Esophagus squamous epithelium (tissue), 4 donors: ENCODE measurements around the gene TNFAIP8L1.

Source experiments
- CTCF ChIP-seq, 6 experiments: fragments of 450-650 bp in 4 of 6; fragments of 200-600 bp in 2 of 6; sonication (generic) in 2 of 6; IDR thresholded peaks; one replicate each; pipeline ENCODE4 v1.5.1; 2016 to 2019; ENCODE audit warnings: antibody characterized with exemption in 6 of 6, mild to moderate bottlenecking in 4 of 6, moderate library complexity in 4 of 6
- POLR2A ChIP-seq, 4 donors: fragments of 450-650 bp; IDR thresholded peaks; one replicate each; pipeline ENCODE4 v1.6.1; 2017; ENCODE audit warnings: antibody characterized with exemption in 4 of 4, mild to moderate bottlenecking in 4 of 4, moderate library complexity in 3 of 4

- TF ChIP-seq CTCF (IDR thresholded peaks at IDR 0.05), result peak in 5 of 6 experiments; percentile 49 to 72 (median 64)
- TF ChIP-seq POLR2A (IDR thresholded peaks at IDR 0.05), result peak in 1 of 4 donors; percentile 9
These were observed 6.0 kb upstream of the TNFAIP8L1 start for GRCh38 chr19:4633140-4633967.
